HEK293 (cell line): ENCODE results near the gene TXN.

Experiments used
- CTCF ChIP-seq: fragments of 450-650 bp; formaldehyde crosslinking; IDR thresholded peaks from 2 replicates; pipeline ENCODE4 v1.5.1; 2016; ENCODE audit warnings: missing biosample characterization, missing genetic modification characterization
- MYNN ChIP-seq: fragments of 450-650 bp; formaldehyde crosslinking; IDR thresholded peaks from 2 replicates; pipeline ENCODE4 v1.5.1; 2016; ENCODE audit warnings: missing biosample characterization, missing genetic modification characterization, borderline replicate concordance
- REST ChIP-seq: fragments of 450-650 bp; formaldehyde crosslinking; IDR thresholded peaks from 2 replicates; pipeline ENCODE4 v1.5.1; 2016; ENCODE audit warnings: missing biosample characterization, missing genetic modification characterization
- ZFP69B ChIP-seq: fragments of 450-650 bp; formaldehyde crosslinking; IDR thresholded peaks from 2 replicates; pipeline ENCODE4 v1.5.1; 2016; ENCODE audit warnings: missing biosample characterization, missing genetic modification characterization
- ZNF184 ChIP-seq: fragments of 450-650 bp; IDR thresholded peaks from 2 replicates; pipeline ENCODE4 v1.5.1; 2018; ENCODE audit warnings: missing biosample characterization, mild to moderate bottlenecking, missing genetic modification characterization
- ZNF211 ChIP-seq: fragments of 450-650 bp; formaldehyde crosslinking; IDR thresholded peaks from 2 replicates; pipeline ENCODE4 v1.5.1; 2016; ENCODE audit warnings: low read depth, missing biosample characterization, missing genetic modification characterization
- ZNF423 ChIP-seq: fragments of 450-650 bp; formaldehyde crosslinking; IDR thresholded peaks from 2 replicates; pipeline ENCODE4 v1.5.1; 2016; ENCODE audit warnings: missing biosample characterization, missing genetic modification characterization
- ZNF530 ChIP-seq: fragments of 450-650 bp; formaldehyde crosslinking; IDR thresholded peaks from 2 replicates; pipeline ENCODE4 v1.5.1; 2016; ENCODE audit warnings: low read depth, missing biosample characterization, missing genetic modification characterization
- ZNF670 ChIP-seq: fragments of 450-650 bp; formaldehyde crosslinking; IDR thresholded peaks from 2 replicates; pipeline ENCODE4 v1.5.1; 2016; ENCODE audit warnings: missing biosample characterization, missing genetic modification characterization, low read depth
- ZNF76 ChIP-seq: fragments of 450-650 bp; formaldehyde crosslinking; IDR thresholded peaks from 2 replicates; pipeline ENCODE4; 2016; ENCODE audit warnings: low read depth, missing biosample characterization, missing genetic modification characterization, borderline replicate concordance
- ZNF785 ChIP-seq: fragments of 450-650 bp; formaldehyde crosslinking; IDR thresholded peaks from 2 replicates; pipeline ENCODE4 v1.5.1; 2016; ENCODE audit warnings: missing biosample characterization, missing genetic modification characterization
- TF ChIP-seq, protein P1 (sequence below): fragments of 450-650 bp; formaldehyde crosslinking; IDR thresholded peaks from 2 replicates; pipeline ENCODE4 v1.5.1; 2016; ENCODE audit warnings: missing biosample characterization, missing genetic modification characterization, borderline replicate concordance
- TF ChIP-seq, protein P2 (sequence below): sonication (generic); formaldehyde crosslinking; IDR thresholded peaks from 2 replicates; pipeline ENCODE4 v1.8.1; 2022; ENCODE audit warnings: mild to moderate bottlenecking, moderate library complexity, missing genetic modification reagents

DNA sequence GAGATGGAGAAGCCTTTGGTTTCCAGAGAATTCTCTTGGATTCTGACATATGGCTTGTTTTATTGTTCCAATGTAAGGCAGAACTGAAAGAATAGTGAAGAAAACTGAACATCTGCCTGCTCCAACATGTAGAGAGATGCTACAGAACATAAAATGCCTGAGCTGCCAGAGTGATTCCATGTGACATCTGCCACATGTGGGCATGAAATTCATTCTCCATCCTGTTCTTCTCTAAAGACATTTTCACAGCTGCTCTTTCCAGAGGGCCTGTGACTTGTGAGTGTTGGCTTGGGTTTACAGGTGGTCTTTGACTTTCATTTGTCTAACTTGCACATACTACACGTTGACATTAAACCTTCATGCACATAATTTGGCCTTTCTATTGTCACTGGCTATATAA, 33.7 kb upstream of the TXN start:
- TF ChIP-seq MYNN (tag by site-specific recombination): no peak
- TF ChIP-seq CTCF (tag by site-specific recombination): no peak
- TF ChIP-seq ZNF530: no peak
- TF ChIP-seq, protein P1, sequence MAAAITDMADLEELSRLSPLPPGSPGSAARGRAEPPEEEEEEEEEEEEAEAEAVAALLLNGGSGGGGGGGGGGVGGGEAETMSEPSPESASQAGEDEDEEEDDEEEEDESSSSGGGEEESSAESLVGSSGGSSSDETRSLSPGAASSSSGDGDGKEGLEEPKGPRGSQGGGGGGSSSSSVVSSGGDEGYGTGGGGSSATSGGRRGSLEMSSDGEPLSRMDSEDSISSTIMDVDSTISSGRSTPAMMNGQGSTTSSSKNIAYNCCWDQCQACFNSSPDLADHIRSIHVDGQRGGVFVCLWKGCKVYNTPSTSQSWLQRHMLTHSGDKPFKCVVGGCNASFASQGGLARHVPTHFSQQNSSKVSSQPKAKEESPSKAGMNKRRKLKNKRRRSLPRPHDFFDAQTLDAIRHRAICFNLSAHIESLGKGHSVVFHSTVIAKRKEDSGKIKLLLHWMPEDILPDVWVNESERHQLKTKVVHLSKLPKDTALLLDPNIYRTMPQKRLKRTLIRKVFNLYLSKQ: no peak
- no peak for TF ChIP-seq ZNF785 (tag by site-specific recombination)
- no peak for TF ChIP-seq ZFP69B (tag by site-specific recombination)
- TF ChIP-seq ZNF423 (tag by site-specific recombination): no peak
- TF ChIP-seq ZNF184: no peak
- TF ChIP-seq ZNF670 (tag by site-specific recombination): no peak
- no peak for TF ChIP-seq REST (tag by site-specific recombination)
- no peak for TF ChIP-seq ZNF211 (tag by site-specific recombination)
- no peak for TF ChIP-seq ZNF76 (tag by site-specific recombination)
- TF ChIP-seq, protein P2, sequence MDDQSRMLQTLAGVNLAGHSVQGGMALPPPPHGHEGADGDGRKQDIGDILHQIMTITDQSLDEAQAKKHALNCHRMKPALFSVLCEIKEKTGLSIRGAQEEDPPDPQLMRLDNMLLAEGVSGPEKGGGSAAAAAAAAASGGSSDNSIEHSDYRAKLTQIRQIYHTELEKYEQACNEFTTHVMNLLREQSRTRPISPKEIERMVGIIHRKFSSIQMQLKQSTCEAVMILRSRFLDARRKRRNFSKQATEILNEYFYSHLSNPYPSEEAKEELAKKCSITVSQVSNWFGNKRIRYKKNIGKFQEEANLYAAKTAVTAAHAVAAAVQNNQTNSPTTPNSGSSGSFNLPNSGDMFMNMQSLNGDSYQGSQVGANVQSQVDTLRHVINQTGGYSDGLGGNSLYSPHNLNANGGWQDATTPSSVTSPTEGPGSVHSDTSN (CRISPR knock-in tag): no peak
